K562 (cell line): ENCODE measurements around the gene SPINT1. TPM values are rescaled to one million over a fixed set of nuclear protein-coding genes. Genes with fewer than 3 reads are reported as not detected.

Source experiments
- BACH1 ChIP-seq: fragments of 200-800 bp; sonication (Bioruptor generic); IDR thresholded peaks from 2 replicates; pipeline ENCODE4 v1.6.1; 2016; ENCODE audit warnings: missing genetic modification characterization, missing compliant biosample characterization
- C11orf30 ChIP-seq: fragments of 450-650 bp; IDR thresholded peaks from 2 replicates; pipeline ENCODE4 v1.6.1; 2016; ENCODE audit warnings: low read depth, mild to moderate bottlenecking
- CBX8 ChIP-seq: fragments of 200-600 bp; sonication (generic); IDR thresholded peaks from 2 replicates; pipeline ENCODE4 v1.6.1; 2012; ENCODE audit warnings: borderline replicate concordance, mixed run types, low read depth, mild to moderate bottlenecking, moderate library complexity, mixed read lengths, low read length, control low read depth, inconsistent platforms; ENCODE audit not compliant: poor library complexity, severe bottlenecking; ENCODE audit errors: extremely low read depth
- CGGBP1 ChIP-seq: fragments of 250-450 bp; sonication (Bioruptor Pico); IDR thresholded peaks from 2 replicates; pipeline ENCODE4 v1.9.0; 2021; ENCODE audit warnings: mild to moderate bottlenecking
- DMBX1 ChIP-seq: fragments of 250-450 bp; sonication (Bioruptor Pico); IDR thresholded peaks from 2 replicates; pipeline ENCODE4 v1.8.0; 2022; ENCODE audit warnings: inconsistent platforms, mild to moderate bottlenecking, moderate library complexity, borderline replicate concordance
- E2F1 ChIP-seq: sonication (generic); formaldehyde crosslinking; IDR thresholded peaks from 2 replicates; pipeline ENCODE4 v1.8.1; 2023; ENCODE audit warnings: mild to moderate bottlenecking, missing genetic modification reagents, moderate library complexity
- GABPB1 ChIP-seq: sonication (generic); formaldehyde crosslinking; IDR thresholded peaks from 2 replicates; pipeline ENCODE4 v1.8.0; 2022; ENCODE audit warnings: mild to moderate bottlenecking, missing genetic modification reagents
- KAT2B ChIP-seq: IDR thresholded peaks from one replicate; pipeline ENCODE4 v1.6.1; 2012; ENCODE audit warnings: low read depth, mild to moderate bottlenecking, control low read depth, inconsistent platforms, low read length, moderate library complexity
- MNT ChIP-seq, 2 experiments: fragments of 450-650 bp; conservative IDR thresholded peaks; 2 replicates each; pipeline ENCODE4 v1.6.1; 2017; ENCODE audit warnings: mild to moderate bottlenecking in 2 of 2, moderate library complexity in 2 of 2
- SAFB ChIP-seq: fragments of 200-400 bp; formaldehyde crosslinking; IDR thresholded peaks from 2 replicates; pipeline ENCODE4 v1.6.1; 2017; ENCODE audit warnings: low read depth, low read length, borderline replicate concordance
- TCFL5 ChIP-seq: fragments of 250-450 bp; sonication (Bioruptor Pico); conservative IDR thresholded peaks from 2 replicates; pipeline ENCODE4 v1.6.1; 2021; ENCODE audit warnings: mild to moderate bottlenecking, moderate library complexity, matching md5 sums
- TEAD4 ChIP-seq, 2 experiments: sonication (generic) in 1 of 2; formaldehyde crosslinking in 1 of 2; IDR thresholded peaks; 2 replicates each; pipeline versions ENCODE4 v1.6.1 to v1.8.0; 2012 to 2022; ENCODE audit warnings: borderline replicate concordance in 1 of 2, inconsistent platforms in 1 of 2, low read length in 1 of 2, mild to moderate bottlenecking in 1 of 2, missing genetic modification reagents in 1 of 2
- TFAP4 ChIP-seq: sonication (generic); formaldehyde crosslinking; IDR thresholded peaks from 2 replicates; pipeline ENCODE4 v1.8.0; 2022; ENCODE audit warnings: missing genetic modification reagents, mild to moderate bottlenecking, moderate library complexity, borderline replicate concordance
- THRAP3 ChIP-seq: fragments of 450-650 bp; IDR thresholded peaks from 2 replicates; pipeline ENCODE4 v1.6.1; 2016; ENCODE audit warnings: mild to moderate bottlenecking, inconsistent platforms, borderline replicate concordance
- TRIM28 ChIP-seq: fragments of 450-650 bp; IDR thresholded peaks from 2 replicates; pipeline ENCODE4 v1.6.1; 2017
- ZBTB1 ChIP-seq: sonication (generic); formaldehyde crosslinking; IDR thresholded peaks from 2 replicates; pipeline ENCODE4 v1.8.1; 2023; ENCODE audit warnings: missing genetic modification reagents, low read depth, mild to moderate bottlenecking, borderline replicate concordance
- ZFP1 ChIP-seq: fragments of 450-650 bp; formaldehyde crosslinking; IDR thresholded peaks from 2 replicates; pipeline ENCODE4 v1.4.0; 2020; ENCODE audit warnings: mild to moderate bottlenecking, mixed read lengths
- ZFP36 ChIP-seq: fragments of 150-350 bp; IDR thresholded peaks from 2 replicates; pipeline ENCODE4 v1.6.1; 2018; ENCODE audit warnings: low read length, low read depth; ENCODE audit not compliant: partially characterized antibody
- ZFP91 ChIP-seq: sonication (generic); formaldehyde crosslinking; IDR thresholded peaks from 2 replicates; pipeline ENCODE4 v1.8.0; 2022; ENCODE audit warnings: mild to moderate bottlenecking, missing genetic modification reagents
- ZNF23 ChIP-seq: fragments of 250-450 bp; sonication (Bioruptor Pico); IDR thresholded peaks from 2 replicates; pipeline ENCODE4 v1.4.0; 2020; ENCODE audit warnings: mild to moderate bottlenecking
- ZNF740 ChIP-seq, 3 experiments: fragments of 200-800 bp in 1 of 3; sonication (Bioruptor generic) in 1 of 3; sonication (generic) in 1 of 3; formaldehyde crosslinking in 1 of 3; IDR thresholded peaks; 2 replicates each; pipeline versions ENCODE4 v1.6.1 to v1.8.0; 2016 to 2022; ENCODE audit warnings: mild to moderate bottlenecking in 2 of 3, missing compliant biosample characterization in 2 of 3, missing genetic modification characterization in 2 of 3, missing genetic modification reagents in 1 of 3
- polyA plus RNA-seq, 8 experiments: library from polyadenylated mRNA; depleted of rRNA in 4 of 8; stranded (reverse) in 5 of 8; unstranded in 3 of 8; fragments of >200 nt; fragmentation: Nextera tagmentation in 2 of 8; fragmentation: Illumina TruSeq in 1 of 8; extraction: Ambion mirVana in 2 of 8; extraction: Trizol in 1 of 8; gene quantifications; 2 replicates each; pipeline versions ENCODE4 v1.2.1 to v1.2.3, GENCODE V29; 2011 to 2014; ENCODE audit warnings: inconsistent platforms in 1 of 8, missing spikeins in 1 of 8
- total RNA-seq, 7 experiments: library from RNA; depleted of rRNA in 6 of 7; stranded (reverse); fragments of >200 nt in 6 of 7; fragmentation: Illumina TruSeq in 2 of 7; extraction: Trizol in 2 of 7; gene quantifications; 2 replicates each; pipeline versions ENCODE4 v1.2.1 to v1.2.3, GENCODE V29; 2011 to 2021; ENCODE audit warnings: low replicate concordance in 1 of 7

SPINT1 gene
- total and polyA plus RNA-seq, 9 of the 15 experiments (the other 6 are each of a cell fraction or from before 2014, with no cell fraction given): 0.78 to 4.5 (median 1.5) TPM

- no peak for TF ChIP-seq MNT (conservative IDR thresholded peaks at IDR 0.05)
- TF ChIP-seq GABPB1 (CRISPR knock-in tag): no peak
- TF ChIP-seq TCFL5 (CRISPR knock-in tag): no peak
- no peak for TF ChIP-seq THRAP3
- TF ChIP-seq TEAD4 (IDR thresholded peaks at IDR 0.05; ENCODE audit: low read length): peak; percentile 47; the same call in 1 of the 2 replicates
- TF ChIP-seq TEAD4 (CRISPR knock-in tag; IDR thresholded peaks at IDR 0.05; ENCODE audit: borderline replicate concordance): no peak
- TF ChIP-seq C11orf30: no peak
- no peak for TF ChIP-seq DMBX1 (CRISPR knock-in tag)
- no peak for TF ChIP-seq ZNF23
- TF ChIP-seq ZNF740 (CRISPR knock-in tag; IDR thresholded peaks at IDR 0.05): no peak
- no peak for TF ChIP-seq ZNF740 (tag; IDR thresholded peaks at IDR 0.05)
- TF ChIP-seq CGGBP1 (CRISPR knock-in tag): no peak
- no peak for TF ChIP-seq BACH1 (tag)
- no peak for TF ChIP-seq SAFB
- no peak for TF ChIP-seq ZBTB1
- TF ChIP-seq E2F1: no peak
- no peak for TF ChIP-seq CBX8
- no peak for TF ChIP-seq ZFP36
- 0 out of 2 replicates have a peak, but pooled peaks have one; percentile 25 for TF ChIP-seq TFAP4
- no peak for TF ChIP-seq TRIM28
- TF ChIP-seq ZFP1 (CRISPR knock-in tag): no peak
- TF ChIP-seq ZFP91 (CRISPR knock-in tag): no peak
- TF ChIP-seq KAT2B: no peak
Measured at GRCh38 chr15:40830884-40831283, 13.0 kb upstream of the SPINT1 start (continued).
